Measurements from ENCODE around the gene AP2A2. TPM values are rescaled to one million over a fixed set of nuclear protein-coding genes. Genes with fewer than 3 reads are reported as not detected.

The AP2A2 gene
- polyA plus RNA-seq, 10 donors = 40.5 to 62.5 (median 49.2) TPM

GRCh38 chr11:1037506-1038055 lies 111.9 kb downstream of the AP2A2 start:
- DNase-seq = no peak

DNA sequence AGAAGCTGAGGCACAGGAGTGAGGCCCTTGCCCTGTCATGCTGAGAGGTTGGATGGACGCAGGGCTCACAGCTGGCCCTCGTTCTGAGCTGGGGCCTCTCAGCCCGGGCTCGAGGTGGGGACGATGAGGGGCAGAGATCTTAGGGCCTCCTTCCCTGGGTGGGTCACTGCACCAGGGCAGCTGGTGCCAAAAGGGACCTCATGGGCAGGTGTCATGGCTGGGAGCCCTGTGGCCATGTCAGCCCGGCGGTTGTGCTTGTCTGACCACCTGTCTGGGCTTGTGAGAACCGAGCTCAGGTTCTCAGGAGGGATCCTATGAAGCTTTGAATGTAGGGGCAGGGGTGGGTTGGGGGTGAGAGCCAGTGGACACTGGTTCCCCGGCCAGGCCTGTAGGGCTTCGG lies 112.7 kb downstream of the AP2A2 start:
- DNase-seq = no peak

GRCh38 chr11:1038921-1039320 lies 113.3 kb downstream of the AP2A2 start:
- DNase-seq = no peak

GRCh38 chr11:1039481-1040427 lies 114.1 kb downstream of the AP2A2 start:
- DNase-seq = no peak

DNA sequence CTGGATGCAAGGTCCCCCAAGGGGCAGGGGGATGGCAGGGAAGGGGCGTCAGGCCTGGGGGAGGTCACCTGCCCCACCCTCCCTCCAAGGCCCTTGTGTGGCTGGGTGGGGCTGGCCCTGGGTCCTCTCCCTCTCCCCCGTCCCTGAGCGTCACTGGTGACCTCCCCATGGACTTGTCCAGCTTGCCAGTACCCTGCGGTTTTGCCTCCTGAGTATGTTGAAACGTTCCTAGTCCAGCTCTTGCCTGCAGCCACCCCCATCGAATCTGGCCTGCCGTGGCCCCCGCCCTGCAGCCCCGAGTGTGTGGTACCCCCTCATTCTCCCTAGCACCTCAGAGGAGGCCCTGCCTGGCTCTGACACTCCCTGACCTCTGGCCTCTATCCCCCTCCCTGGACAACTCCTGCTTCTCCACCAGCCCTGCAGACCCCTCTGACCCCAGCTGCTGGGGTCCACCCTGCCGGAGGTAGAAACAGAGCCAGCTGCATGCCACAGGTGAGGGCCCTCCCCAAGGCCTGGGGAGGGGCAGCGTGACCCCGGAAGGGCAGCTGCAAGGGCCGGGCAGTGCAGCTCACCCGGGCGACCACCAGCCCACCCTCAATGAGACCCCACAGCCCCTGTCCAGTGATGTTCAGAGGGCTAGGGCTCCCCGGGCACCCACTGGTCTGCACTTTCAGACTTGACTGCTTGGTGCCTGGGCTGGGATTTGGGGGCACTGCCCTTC lies 114.9 kb downstream of the AP2A2 start:
- DNase-seq = no peak

GRCh38 chr11:1041149-1041467 lies 115.4 kb downstream of the AP2A2 start:
- no peak for DNase-seq

- DNase-seq = no peak
Observed at GRCh38 chr11:1041471-1041870, 115.8 kb downstream of the AP2A2 start.

DNA sequence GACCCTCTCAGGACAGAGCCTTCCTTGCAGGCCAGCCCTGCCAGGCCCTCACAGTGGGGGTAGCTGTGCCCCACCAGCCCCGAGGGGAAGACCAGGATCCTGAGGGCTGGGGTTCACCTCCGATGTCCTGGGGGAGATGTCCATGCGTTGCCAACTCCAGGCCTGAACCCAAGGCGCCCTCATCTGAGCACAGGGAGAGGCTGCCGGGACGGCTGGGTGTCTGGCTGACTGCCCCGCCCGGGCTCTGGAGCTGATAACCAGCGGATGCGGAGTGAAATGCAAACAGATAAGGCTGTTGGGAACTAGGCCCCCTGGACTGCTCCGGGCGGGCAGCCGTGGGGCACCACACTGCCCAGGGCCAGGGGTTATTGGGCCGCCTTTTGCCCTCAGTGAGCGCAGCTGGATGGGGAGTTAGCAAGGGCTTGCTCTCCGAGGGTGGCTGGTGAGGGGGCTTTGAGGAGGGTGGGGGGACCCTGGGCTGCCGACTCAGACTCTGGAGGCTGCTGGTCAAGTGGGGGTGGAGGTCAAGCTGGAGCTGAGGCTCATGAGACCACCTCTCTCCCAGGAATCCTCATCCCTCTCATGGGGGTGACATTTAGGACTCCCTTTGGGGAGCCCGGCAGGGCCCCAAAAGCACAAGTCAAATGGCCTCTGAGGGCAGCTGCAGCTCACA lies 116.4 kb downstream of the AP2A2 start:
- DNase-seq = no peak

GRCh38 chr11:1042626-1043562 lies 117.2 kb downstream of the AP2A2 start:
- DNase-seq = no peak

GRCh38 chr11:1043563-1044096 lies 118.0 kb downstream of the AP2A2 start:
- no peak for DNase-seq

DNA sequence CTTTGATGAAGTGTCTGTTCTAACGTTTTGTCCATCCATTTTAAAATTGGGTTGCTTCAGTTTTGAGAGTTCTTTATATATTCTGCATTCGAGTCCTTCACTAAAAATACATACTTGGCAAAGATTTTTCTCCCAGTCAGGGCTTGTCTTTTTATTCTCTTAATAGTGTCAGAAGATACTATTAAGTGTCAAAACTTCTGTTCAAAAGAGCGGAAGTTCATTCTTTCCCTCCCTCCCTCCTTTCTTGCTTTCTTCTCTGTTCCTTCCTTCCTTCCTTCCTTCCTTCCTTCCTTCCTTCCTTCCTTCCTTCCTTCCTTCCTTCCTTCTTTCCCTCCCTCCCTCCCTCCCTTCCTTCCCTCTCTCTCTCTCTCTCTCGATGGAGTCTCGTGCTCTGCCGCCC lies 118.5 kb downstream of the AP2A2 start:
- DNase-seq = no peak

- DNase-seq = no peak
Observed at GRCh38 chr11:1047595-1048156, 122.0 kb downstream of the AP2A2 start.

GRCh38 chr11:1048375-1049070 lies 122.9 kb downstream of the AP2A2 start:
- no peak for DNase-seq

DNA sequence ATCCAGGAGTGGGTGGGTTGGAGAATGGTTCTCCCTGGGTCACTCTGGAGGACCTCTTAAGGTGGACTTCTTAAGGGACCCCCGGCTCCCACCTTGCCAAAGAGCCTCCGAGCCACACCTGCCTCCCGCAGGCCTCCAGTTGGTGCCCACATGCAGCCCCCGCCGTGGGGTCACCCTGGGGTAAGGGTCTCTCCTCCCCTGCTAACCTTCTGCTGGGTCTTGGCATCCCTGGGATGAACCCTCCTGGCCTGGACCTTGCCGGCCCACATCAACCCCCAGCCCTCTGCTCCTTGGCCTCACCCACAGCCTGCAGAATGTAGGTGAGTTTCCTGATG lies 123.4 kb downstream of the AP2A2 start:
- no peak for DNase-seq

GRCh38 chr11:1049431-1049891 lies 123.8 kb downstream of the AP2A2 start:
- peak in 1 of 3 donors; percentile 7 for DNase-seq

DNA sequence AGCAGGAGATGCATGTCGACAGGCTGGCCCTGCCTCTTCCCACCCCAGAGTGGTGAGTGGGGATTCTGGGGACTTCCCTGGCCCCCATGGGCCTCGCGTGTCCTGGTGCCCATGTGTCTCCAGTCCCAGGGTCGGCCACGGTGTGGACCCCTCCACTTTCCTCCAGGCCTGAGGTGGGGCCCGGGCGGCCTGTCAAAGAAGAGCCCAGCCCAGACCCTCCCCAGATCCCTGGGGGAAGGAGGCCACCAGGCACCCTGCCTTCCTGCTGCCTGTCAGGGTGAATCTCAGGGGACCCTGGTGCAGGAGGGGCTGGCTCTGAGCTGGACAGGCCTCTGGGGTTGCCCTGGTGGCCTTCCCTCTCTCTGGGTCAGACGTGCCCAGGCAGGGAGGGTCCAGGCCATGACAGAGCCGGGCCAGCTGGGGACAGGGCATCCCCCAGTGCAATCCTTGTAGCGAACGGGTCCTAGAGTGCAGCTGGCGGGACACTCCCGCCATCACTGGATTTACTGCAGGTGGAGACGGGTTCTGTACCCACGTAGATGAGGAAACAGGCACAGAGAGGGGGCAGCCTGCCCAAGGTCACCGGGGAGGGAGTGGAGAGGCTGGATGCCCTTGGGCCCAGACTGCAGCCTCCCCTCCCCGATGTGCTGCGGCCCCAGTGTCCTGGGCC lies 124.4 kb downstream of the AP2A2 start:
- no peak for DNase-seq

GRCh38 chr11:1050581-1051355 lies 125.1 kb downstream of the AP2A2 start:
- peak; percentile 25 to 70 (median 60) for DNase-seq

- DNase-seq = no peak
Observed at GRCh38 chr11:1051356-1052132, 125.9 kb downstream of the AP2A2 start.

Measured in muscle of back (tissue), 11 donors.